ENCODE data around the gene KCNJ10.

Gene KCNJ10

DNA sequence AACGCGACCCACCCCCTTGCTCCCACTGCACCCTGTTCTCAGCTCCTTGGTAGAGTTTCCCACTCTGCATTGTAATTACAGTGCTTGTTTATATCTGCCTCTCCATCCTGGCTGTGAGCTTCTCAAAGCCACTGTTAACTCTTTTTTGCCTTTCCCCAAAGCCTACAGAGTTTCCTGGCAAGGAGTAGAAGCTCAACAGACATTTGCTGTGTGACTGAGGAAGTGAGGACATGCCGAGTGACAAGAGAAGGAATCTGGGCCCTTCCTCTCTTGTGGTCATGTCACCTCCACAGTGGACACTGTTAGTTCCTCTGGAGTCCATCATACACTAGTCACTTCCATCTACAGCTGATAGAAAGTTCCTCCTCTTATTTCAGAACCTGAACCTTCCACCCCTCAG is 34.5 kb upstream of the KCNJ10 start:
- TF ChIP-seq, protein P1, sequence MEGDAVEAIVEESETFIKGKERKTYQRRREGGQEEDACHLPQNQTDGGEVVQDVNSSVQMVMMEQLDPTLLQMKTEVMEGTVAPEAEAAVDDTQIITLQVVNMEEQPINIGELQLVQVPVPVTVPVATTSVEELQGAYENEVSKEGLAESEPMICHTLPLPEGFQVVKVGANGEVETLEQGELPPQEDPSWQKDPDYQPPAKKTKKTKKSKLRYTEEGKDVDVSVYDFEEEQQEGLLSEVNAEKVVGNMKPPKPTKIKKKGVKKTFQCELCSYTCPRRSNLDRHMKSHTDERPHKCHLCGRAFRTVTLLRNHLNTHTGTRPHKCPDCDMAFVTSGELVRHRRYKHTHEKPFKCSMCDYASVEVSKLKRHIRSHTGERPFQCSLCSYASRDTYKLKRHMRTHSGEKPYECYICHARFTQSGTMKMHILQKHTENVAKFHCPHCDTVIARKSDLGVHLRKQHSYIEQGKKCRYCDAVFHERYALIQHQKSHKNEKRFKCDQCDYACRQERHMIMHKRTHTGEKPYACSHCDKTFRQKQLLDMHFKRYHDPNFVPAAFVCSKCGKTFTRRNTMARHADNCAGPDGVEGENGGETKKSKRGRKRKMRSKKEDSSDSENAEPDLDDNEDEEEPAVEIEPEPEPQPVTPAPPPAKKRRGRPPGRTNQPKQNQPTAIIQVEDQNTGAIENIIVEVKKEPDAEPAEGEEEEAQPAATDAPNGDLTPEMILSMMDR (conservative IDR thresholded peaks at IDR 0.05): no peak
- no peak overlapping the region for H3K27ac ChIP-seq

DNA sequence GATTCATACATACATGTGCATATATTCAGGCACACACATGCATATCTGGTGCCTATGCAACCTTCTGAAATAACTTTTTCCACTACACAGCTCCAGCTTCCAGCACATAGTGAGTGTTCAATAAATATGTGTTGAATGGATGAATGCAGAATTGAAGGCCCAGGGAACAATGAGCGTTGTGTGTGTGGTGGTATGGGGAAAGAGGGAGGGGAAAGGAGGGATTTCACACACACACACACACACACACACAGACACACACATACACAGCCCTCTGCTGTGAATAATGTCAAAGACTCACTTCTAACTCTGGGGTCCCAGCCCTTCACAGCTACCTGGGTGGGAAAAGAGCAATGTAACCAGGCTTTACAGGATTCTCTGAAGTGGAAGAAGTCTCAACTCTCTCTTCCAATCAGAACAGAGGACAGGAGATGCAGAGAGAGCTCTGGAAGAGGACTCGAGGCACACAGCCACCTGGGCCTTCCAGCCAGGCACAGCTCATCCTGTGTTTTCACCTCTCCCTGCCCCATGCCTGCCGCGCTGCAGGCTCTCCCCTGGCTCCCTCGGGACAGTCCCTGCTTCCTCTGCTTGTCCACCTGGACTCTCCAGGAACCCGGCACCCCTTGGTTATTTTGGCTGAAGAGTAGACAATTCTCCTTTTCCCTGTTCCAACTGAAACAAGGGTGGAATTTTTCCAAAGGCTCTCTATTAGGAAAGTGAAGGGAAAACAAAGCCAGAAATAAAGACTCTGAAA is 33.9 kb upstream of the KCNJ10 start:
- TF ChIP-seq, protein P1 (conservative IDR thresholded peaks at IDR 0.05): no peak
- no peak overlapping the region for H3K27ac ChIP-seq

DNA sequence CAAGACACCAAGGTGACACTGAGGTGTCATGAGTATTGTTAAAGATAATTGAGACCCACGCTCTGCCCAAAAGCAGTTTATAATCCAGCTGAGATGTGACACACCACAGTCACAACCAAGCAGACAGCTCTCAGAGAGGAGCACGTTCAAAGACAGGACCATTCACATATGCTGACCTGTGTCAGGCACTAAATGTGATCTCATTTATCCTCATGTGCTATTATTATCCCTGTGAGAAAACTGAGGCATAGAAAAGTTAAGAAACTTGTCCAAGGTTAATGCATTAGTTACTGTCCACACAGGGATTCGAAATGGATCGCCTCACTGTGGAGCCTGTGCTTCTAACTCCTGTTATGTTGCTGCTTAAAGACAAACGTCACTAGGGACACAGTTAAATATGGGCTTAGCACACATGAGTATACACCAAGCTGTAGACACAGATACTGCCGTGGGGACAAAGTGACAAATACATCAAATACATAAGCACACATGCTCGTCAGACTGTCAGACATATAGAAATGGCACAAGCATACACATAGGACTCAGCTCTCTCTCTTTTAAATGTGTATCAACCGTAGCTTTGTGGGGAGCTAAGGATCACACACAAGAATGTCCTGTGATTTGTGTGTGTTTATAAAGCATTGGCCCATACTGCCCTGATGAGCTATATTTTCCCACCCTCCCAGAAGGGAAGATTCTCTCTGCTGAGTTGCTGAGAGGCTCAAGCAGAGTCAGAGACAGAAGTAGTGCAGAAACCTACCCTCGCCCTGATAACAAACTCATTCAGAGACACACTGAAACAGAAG is 32.0 kb upstream of the KCNJ10 start:
- TF ChIP-seq, protein P1 (conservative IDR thresholded peaks at IDR 0.05): no peak
- H3K27ac ChIP-seq: peak overlapping the region; percentile 66

GRCh38 chr1:160101037-160101716 is 31.2 kb upstream of the KCNJ10 start:
- TF ChIP-seq, protein P1 (conservative IDR thresholded peaks at IDR 0.05): peak; percentile 96
- peak overlapping the region; percentile 66 for H3K27ac ChIP-seq

GRCh38 chr1:160099716-160100375 is 29.9 kb upstream of the KCNJ10 start:
- TF ChIP-seq, protein P1 (conservative IDR thresholded peaks at IDR 0.05): no peak
- peak overlapping the region; percentile 65; the same call in 1 of the 2 replicates for H3K27ac ChIP-seq

GRCh38 chr1:160098852-160099561 is 29.0 kb upstream of the KCNJ10 start:
- TF ChIP-seq, protein P1 (conservative IDR thresholded peaks at IDR 0.05): no peak
- peak overlapping the region; percentile 65 for H3K27ac ChIP-seq

Measured in VCaP (cell line).